Loucy (cell line): Measurements from ENCODE around the gene PKNOX2.

Experiments
- H2AFZ ChIP-seq: fragments of 200-600 bp; sonication (generic); 2 replicates; pipeline ENCODE4 v1.6.0; 2016; ENCODE audit warnings: antibody characterized with exemption, mild to moderate bottlenecking, low read length, moderate library complexity
- H3F3A ChIP-seq: fragments of 200-600 bp; 2 replicates; pipeline ENCODE4 v1.6.0; 2016; ENCODE audit warnings: antibody characterized with exemption, low read depth, mild to moderate bottlenecking
- H3K27me3 ChIP-seq: fragments of 200-600 bp; sonication (generic); 2 replicates; pipeline ENCODE4 v1.6.1; 2014; ENCODE audit warnings: low read length, mild to moderate bottlenecking; ENCODE audit not compliant: insufficient read depth, poor library complexity, severe bottlenecking
- H3K36me3 ChIP-seq: fragments of 200-600 bp; sonication (generic); 2 replicates; pipeline ENCODE4 v1.6.1; 2016; ENCODE audit warnings: low read length; ENCODE audit not compliant: insufficient read depth
- H3K4me1 ChIP-seq: fragments of 200-600 bp; sonication (generic); 2 replicates; pipeline ENCODE4 v1.5.1; 2014; ENCODE audit warnings: low read length, mild to moderate bottlenecking; ENCODE audit not compliant: insufficient read depth, poor library complexity, severe bottlenecking
- H3K4me2 ChIP-seq: fragments of 200-600 bp; sonication (generic); 2 replicates; pipeline ENCODE4 v1.6.0; 2014; ENCODE audit warnings: antibody characterized with exemption, low read length, low read depth, mild to moderate bottlenecking; ENCODE audit not compliant: poor library complexity, severe bottlenecking
- H3K4me3 ChIP-seq: fragments of 200-600 bp; sonication (generic); 2 replicates; pipeline ENCODE4 v1.5.1; 2014; ENCODE audit warnings: low read length, mild to moderate bottlenecking, mixed read lengths; ENCODE audit not compliant: poor library complexity, severe bottlenecking
- H3K79me2 ChIP-seq: fragments of 200-600 bp; sonication (generic); 2 replicates; pipeline ENCODE4 v1.6.1; 2014; ENCODE audit warnings: low read length; ENCODE audit not compliant: insufficient read depth
- H3K9ac ChIP-seq: fragments of 200-600 bp; sonication (generic); 2 replicates; pipeline ENCODE4 v1.6.0; 2014; ENCODE audit warnings: mild to moderate bottlenecking, low read depth, low read length, moderate library complexity; ENCODE audit not compliant: poor library complexity, severe bottlenecking
- H3K9me2 ChIP-seq: fragments of 200-600 bp; sonication (generic); replicated peaks from 2 replicates; pipeline ENCODE4 v1.6.1; 2016; ENCODE audit warnings: low read depth, low read length, mixed read lengths
- H3K9me3 ChIP-seq: fragments of 200-600 bp; sonication (generic); 2 replicates; pipeline ENCODE4 v1.6.1; 2014; ENCODE audit warnings: mild to moderate bottlenecking, antibody characterized with exemption, low read length, low read depth; ENCODE audit not compliant: insufficient read depth
- H4K20me1 ChIP-seq: fragments of 200-600 bp; sonication (generic); 2 replicates; pipeline ENCODE4 v1.6.0; 2014; ENCODE audit warnings: antibody characterized with exemption, low read length, mild to moderate bottlenecking; ENCODE audit not compliant: insufficient read depth, poor library complexity, severe bottlenecking
- CTCF ChIP-seq: fragments of 200-600 bp; sonication (generic); conservative IDR thresholded peaks from 2 replicates; pipeline ENCODE4 v1.5.1; 2014; ENCODE audit warnings: mild to moderate bottlenecking, antibody characterized with exemption, low read length
- EZH2phosphoT487 ChIP-seq: fragments of 200-600 bp; IDR thresholded peaks from 2 replicates; pipeline ENCODE4 v1.6.1; 2018; ENCODE audit warnings: antibody characterized with exemption, mild to moderate bottlenecking, moderate library complexity, borderline replicate concordance

PKNOX2 gene

GRCh38 chr11:125407046-125407445 is 242.5 kb downstream of the PKNOX2 start:
- TF ChIP-seq CTCF: no peak
- no peak for TF ChIP-seq EZH2phosphoT487
- Histone ChIP-seq H3K27me3 (no peaks in the 10 kb centered on the region), H3K4me1 (no peaks in the 10 kb centered on the region), H3K9me3 (no peaks in the 10 kb centered on the region), H3K4me3 (no peak overlapping the region), H3K9ac (no peak overlapping the region), H3K36me3 (no peaks in the 10 kb centered on the region), H2AFZ (no peak overlapping the region), H3F3A (no peaks in the 10 kb centered on the region), H3K79me2 (no peaks in the 10 kb centered on the region), H3K4me2 (no peak overlapping the region), H3K9me2 (no peaks in the 10 kb centered on the region), H4K20me1 (no peaks in the 10 kb centered on the region)

- TF ChIP-seq EZH2phosphoT487: no peak
- no peak for TF ChIP-seq CTCF
- Histone ChIP-seq H4K20me1 (no peaks in the 10 kb centered on the region), H3K9me3 (no peaks in the 10 kb centered on the region), H3K4me1 (no peaks in the 10 kb centered on the region), H2AFZ (no peak overlapping the region), H3K79me2 (no peaks in the 10 kb centered on the region), H3K36me3 (no peaks in the 10 kb centered on the region), H3F3A (no peaks in the 10 kb centered on the region), H3K9ac (no peak overlapping the region), H3K4me2 (no peak overlapping the region), H3K4me3 (no peak overlapping the region), H3K27me3 (no peaks in the 10 kb centered on the region), H3K9me2 (no peaks in the 10 kb centered on the region)
Observed at GRCh38 chr11:125408311-125408711, 243.8 kb downstream of the PKNOX2 start.

- no peaks in the 10 kb centered on the region for H3K79me2 ChIP-seq
- H3K9me3 ChIP-seq: no peaks in the 10 kb centered on the region
- no peak overlapping the region for H2AFZ ChIP-seq
- no peak overlapping the region for H3K4me2 ChIP-seq
- no peaks in the 10 kb centered on the region for H3K36me3 ChIP-seq
- H3K9me2 ChIP-seq: no peaks in the 10 kb centered on the region
- no peaks in the 10 kb centered on the region for H4K20me1 ChIP-seq
- TF ChIP-seq CTCF (no peak), EZH2phosphoT487 (no peak)
- no peak overlapping the region for H3K9ac ChIP-seq
- H3K27me3 ChIP-seq: no peaks in the 10 kb centered on the region
- H3F3A ChIP-seq: no peaks in the 10 kb centered on the region
- no peak overlapping the region for H3K4me3 ChIP-seq
- H3K4me1 ChIP-seq: no peaks in the 10 kb centered on the region
Observed at GRCh38 chr11:125410091-125410490, 245.5 kb downstream of the PKNOX2 start.
